ENCODE data around the gene ATRNL1.

GRCh38 chr10:115091161-115091560, 2.0 kb upstream of the ATRNL1 start:
- TF ChIP-seq EZH2phosphoT487 (IDR thresholded peaks at IDR 0.05; ENCODE audit: low read depth), result no peak
- no peak for TF ChIP-seq CTCF (IDR thresholded peaks at IDR 0.05; ENCODE audit: low read depth, low read length)
